GM06990 (cell line): ENCODE data around the gene ACOT11.

ENCODE experiments used
- DNase-seq: peaks from one replicate; pipeline ENCODE4 v3.0.0-alpha.2; 2011; ENCODE audit not compliant: insufficient read length; ENCODE audit errors: extremely low read depth
- H3K27me3 ChIP-seq: replicated peaks from 2 replicates; pipeline ENCODE4 v1.6.0; 2011; ENCODE audit warnings: low read length; ENCODE audit not compliant: control insufficient read depth, insufficient read depth
- H3K36me3 ChIP-seq: 2 replicates; pipeline ENCODE4 v1.5.1; 2011; ENCODE audit warnings: low read length; ENCODE audit not compliant: control insufficient read depth, insufficient read depth
- H3K4me3 ChIP-seq: replicated peaks from 2 replicates; pipeline ENCODE4 v1.5.1; 2011; ENCODE audit warnings: low read depth, mild to moderate bottlenecking, control low read depth, low read length
- CTCF ChIP-seq: IDR thresholded peaks from 2 replicates; pipeline ENCODE4 v1.5.1; 2011; ENCODE audit warnings: low read length, control low read depth, mild to moderate bottlenecking, inconsistent platforms; ENCODE audit not compliant: insufficient read depth, poor library complexity, severe bottlenecking

The ACOT11 gene

GRCh38 chr1:54597455-54598030, 49.5 kb downstream of the ACOT11 start:
- TF ChIP-seq CTCF = no peak
- no peaks in the 10 kb centered on the region for H3K27me3 ChIP-seq
- H3K4me3 ChIP-seq = no peak overlapping the region
- DNase-seq = no peak
- H3K36me3 ChIP-seq = no peaks in the 10 kb centered on the region

DNA sequence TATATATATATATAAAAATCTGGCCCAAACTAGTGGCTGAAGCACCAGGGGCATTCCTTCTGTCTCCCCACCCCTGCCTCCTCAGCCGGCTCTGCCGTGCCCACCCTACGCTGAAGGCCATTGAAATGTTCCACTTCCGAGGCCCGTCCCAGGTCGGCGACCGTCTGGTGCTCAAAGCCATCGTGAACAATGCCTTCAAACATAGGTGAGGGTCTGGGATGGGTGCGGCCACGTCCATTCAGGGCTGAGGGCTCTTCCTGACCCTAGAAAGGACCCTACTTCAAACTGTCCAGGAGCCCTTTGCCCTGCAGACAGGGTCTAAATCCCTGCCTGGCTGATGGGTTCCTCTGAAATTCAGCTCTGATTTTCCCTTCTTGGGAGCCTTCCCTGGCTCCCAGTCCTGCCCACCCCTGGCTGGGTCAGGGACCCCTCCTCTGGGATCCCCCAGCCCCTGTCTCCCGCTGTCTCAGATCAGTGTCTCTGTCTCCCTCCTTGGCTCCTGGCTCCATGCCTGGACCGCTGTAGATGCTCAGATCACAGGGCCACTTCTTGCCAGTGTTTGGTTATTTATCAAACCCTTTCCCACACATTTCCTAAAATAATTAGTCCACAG, 51.3 kb downstream of the ACOT11 start:
- Histone ChIP-seq H3K4me3 (no peak overlapping the region), H3K27me3 (no peaks in the 10 kb centered on the region), H3K36me3 (no peaks in the 10 kb centered on the region)
- TF ChIP-seq CTCF = no peak
- DNase-seq = no peak

GRCh38 chr1:54600947-54601721, 53.1 kb downstream of the ACOT11 start:
- TF ChIP-seq CTCF = no peak
- H3K27me3 ChIP-seq = no peaks in the 10 kb centered on the region
- no peaks in the 10 kb centered on the region for H3K36me3 ChIP-seq
- H3K4me3 ChIP-seq = no peak overlapping the region
- no peak for DNase-seq

GRCh38 chr1:54601730-54602129, 53.7 kb downstream of the ACOT11 start:
- H3K36me3 ChIP-seq = no peaks in the 10 kb centered on the region
- no peak for TF ChIP-seq CTCF
- no peak for DNase-seq
- H3K4me3 ChIP-seq = no peak overlapping the region
- H3K27me3 ChIP-seq = no peaks in the 10 kb centered on the region

GRCh38 chr1:54602554-54602953, 54.5 kb downstream of the ACOT11 start:
- TF ChIP-seq CTCF = no peak
- Histone ChIP-seq H3K4me3 (no peak overlapping the region), H3K27me3 (no peaks in the 10 kb centered on the region; the same call in 1 of the 2 replicates), H3K36me3 (no peaks in the 10 kb centered on the region)
- DNase-seq = no peak
